RWPE2 (cell line): ENCODE results near the gene PPP4R1.

Source experiments
- ATAC-seq: fragments of 200-7000 bp; cut with Tn5 transposase; 3 replicates; pipeline ENCODE4 v1.9.1; 2021; ENCODE audit warnings: low read depth
- DNase-seq: peaks from one replicate; pipeline ENCODE4 v3.0.0-alpha.2; 2020; ENCODE audit warnings: low spot score
- H3K27ac ChIP-seq: fragments of 450-650 bp; 2 replicates; pipeline ENCODE4 v1.5.1; 2017; ENCODE audit warnings: mild to moderate bottlenecking; ENCODE audit not compliant: poor library complexity, severe bottlenecking
- H3K27me3 ChIP-seq: fragments of 250-450 bp; sonication (Bioruptor Pico); 2 replicates; pipeline ENCODE4 v1.5.1; 2021; ENCODE audit warnings: mild to moderate bottlenecking, moderate library complexity; ENCODE audit not compliant: insufficient read depth, poor library complexity, severe bottlenecking
- H3K36me3 ChIP-seq: fragments of 250-450 bp; sonication (Bioruptor Pico); 2 replicates; pipeline ENCODE4 v1.5.1; 2020; ENCODE audit warnings: low read depth, mild to moderate bottlenecking, moderate library complexity
- H3K4me1 ChIP-seq: fragments of 250-450 bp; sonication (Bioruptor Pico); 2 replicates; pipeline ENCODE4 v1.5.1; 2021; ENCODE audit warnings: mild to moderate bottlenecking, moderate library complexity; ENCODE audit not compliant: insufficient read depth, poor library complexity, severe bottlenecking
- H3K4me3 ChIP-seq: fragments of 250-450 bp; sonication (Bioruptor Pico); 2 replicates; pipeline ENCODE4 v1.5.1; 2021; ENCODE audit warnings: mild to moderate bottlenecking, moderate library complexity; ENCODE audit not compliant: severe bottlenecking
- H3K9me3 ChIP-seq: fragments of 250-450 bp; sonication (Bioruptor Pico); 2 replicates; pipeline ENCODE4 v1.5.1; 2021; ENCODE audit warnings: mild to moderate bottlenecking, moderate library complexity; ENCODE audit not compliant: severe bottlenecking
- CTCF ChIP-seq: fragments of 450-650 bp; IDR thresholded peaks from one replicate; pipeline ENCODE4 v1.5.1; 2017; ENCODE audit warnings: mild to moderate bottlenecking, moderate library complexity; ENCODE audit not compliant: poor library complexity, severe bottlenecking

Gene PPP4R1

GRCh38 chr18:9578306-9578705 lies 36.1 kb downstream of the PPP4R1 start:
- H3K9me3 ChIP-seq, result peaks cover 3% of the 10 kb centered on the region
- TF ChIP-seq CTCF, result no peak
- peaks cover 29% of the 10 kb centered on the region for H3K4me1 ChIP-seq
- ATAC-seq (no peak; the same call in 2 of the 3 replicates), DNase-seq (no peak)
- H3K27me3 ChIP-seq, result no peaks in the 10 kb centered on the region
- H3K36me3 ChIP-seq, result peaks cover 92% of the 10 kb centered on the region
- no peak overlapping the region for H3K4me3 ChIP-seq
- peak overlapping the region; percentile 57 for H3K27ac ChIP-seq

DNA sequence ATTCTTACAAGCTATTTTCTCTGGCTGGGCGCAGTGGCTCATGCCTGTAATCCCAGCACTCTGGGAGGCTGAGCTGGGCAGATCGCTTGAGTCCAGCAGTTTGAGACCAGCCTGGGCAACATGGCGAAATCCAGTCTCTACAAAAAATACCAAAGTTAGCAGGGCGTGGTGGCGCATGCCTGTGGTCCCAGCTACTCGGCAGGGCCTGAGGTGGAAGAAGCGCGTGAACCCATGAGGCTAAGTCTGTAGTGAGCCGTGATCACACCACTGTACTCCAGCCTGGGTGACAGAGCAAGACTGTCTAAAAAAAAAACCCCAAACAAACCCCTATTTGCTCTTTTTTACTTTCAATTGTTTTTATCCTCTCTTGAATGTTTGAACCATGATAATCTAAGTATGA lies 37.0 kb downstream of the PPP4R1 start:
- H3K36me3 ChIP-seq, result peaks cover 92% of the 10 kb centered on the region
- peaks cover 29% of the 10 kb centered on the region for H3K4me1 ChIP-seq
- H3K27me3 ChIP-seq, result no peaks in the 10 kb centered on the region
- H3K27ac ChIP-seq, result peak overlapping the region; percentile 57
- H3K4me3 ChIP-seq, result no peak overlapping the region
- TF ChIP-seq CTCF, result no peak
- no peaks in the 10 kb centered on the region for H3K9me3 ChIP-seq
- no peak for DNase-seq
- no peak for ATAC-seq

GRCh38 chr18:9575558-9575957 lies 38.8 kb downstream of the PPP4R1 start:
- Histone ChIP-seq H3K27me3 (no peaks in the 10 kb centered on the region), H3K36me3 (peaks cover 92% of the 10 kb centered on the region), H3K9me3 (no peaks in the 10 kb centered on the region), H3K27ac (peak overlapping the region; percentile 25), H3K4me3 (no peak overlapping the region), H3K4me1 (peaks cover 29% of the 10 kb centered on the region)
- ATAC-seq (peak; percentile 94), DNase-seq (peak; percentile 77)
- TF ChIP-seq CTCF, result peak; percentile 95

DNA sequence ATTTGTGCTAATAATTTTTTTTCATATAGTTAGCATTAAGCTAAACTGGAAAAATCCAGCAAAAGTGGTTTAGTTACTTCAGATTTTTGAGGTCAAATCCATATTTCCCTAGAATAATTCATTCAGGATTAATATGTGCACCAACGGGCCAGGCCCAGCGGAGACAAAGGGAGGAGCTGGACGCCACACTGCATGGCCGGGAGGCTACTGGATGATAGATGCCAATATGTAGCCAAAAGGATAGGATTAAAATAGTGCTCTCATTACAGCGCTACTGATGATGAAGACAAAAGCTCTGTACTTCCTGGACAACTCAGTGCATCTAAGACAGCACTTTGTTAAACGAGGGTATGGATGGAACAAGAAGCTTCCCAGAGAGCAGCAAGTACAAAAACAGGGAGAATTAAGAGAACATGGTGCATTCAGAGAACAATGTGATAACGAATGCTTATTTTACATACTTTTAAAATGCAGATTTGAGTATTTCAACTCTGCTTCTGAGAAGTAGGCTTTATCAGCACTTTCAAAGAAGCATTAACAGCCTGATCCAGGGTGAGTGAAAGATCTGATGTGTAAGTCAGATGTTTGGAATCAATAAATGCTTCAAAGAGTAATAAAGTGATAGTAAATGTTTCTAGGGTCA lies 39.8 kb downstream of the PPP4R1 start:
- ATAC-seq (no peak), DNase-seq (no peak)
- Histone ChIP-seq H3K27ac (no peak overlapping the region), H3K9me3 (no peaks in the 10 kb centered on the region), H3K27me3 (no peaks in the 10 kb centered on the region), H3K36me3 (peaks cover 95% of the 10 kb centered on the region), H3K4me3 (no peak overlapping the region), H3K4me1 (peaks cover 25% of the 10 kb centered on the region)
- TF ChIP-seq CTCF, result no peak

GRCh38 chr18:9571546-9571945 lies 42.8 kb downstream of the PPP4R1 start:
- no peak for TF ChIP-seq CTCF
- H3K4me3 ChIP-seq, result no peak overlapping the region
- ATAC-seq (no peak), DNase-seq (no peak)
- H3K9me3 ChIP-seq, result no peaks in the 10 kb centered on the region
- peaks cover 98% of the 10 kb centered on the region for H3K36me3 ChIP-seq
- peaks cover 7% of the 10 kb centered on the region for H3K4me1 ChIP-seq
- H3K27ac ChIP-seq, result no peak overlapping the region
- H3K27me3 ChIP-seq, result no peaks in the 10 kb centered on the region
